ENCODE data around the gene PDCD1.

Gene PDCD1

GRCh38 chr2:241812730-241813643 is 45.7 kb downstream of the PDCD1 start:
- DNase-seq, result peak in 1 of 3 donors; percentile 31
- Histone ChIP-seq H3K27ac (ENCODE audit: insufficient read depth in 1 of 2, low read depth in 1 of 2, low read length in 2 of 2, poor library complexity in 1 of 2, severe bottlenecking in 2 of 2) (no peak overlapping the region), H3K4me3 (ENCODE audit: control insufficient read depth in 1 of 7, extremely low read depth in 1 of 7, insufficient read depth in 4 of 7, low read depth in 2 of 7, low read length in 6 of 7) (no peak overlapping the region), H3K4me1 (ENCODE audit: control extremely low read depth in 1 of 4, control insufficient read depth in 4 of 4, insufficient read depth in 4 of 4, low read length in 3 of 4) (peaks cover 0 to 50% (median 14%) of the 10 kb centered on the region in 4 experiments), H3K36me3 (ENCODE audit: control insufficient read depth in 4 of 4, insufficient read depth in 4 of 4, low read length in 3 of 4) (no peaks in the 10 kb centered on the region), H3K27me3 (replicated peaks in 2 of 5; ENCODE audit: control insufficient read depth in 4 of 5, insufficient read depth in 5 of 5, low read length in 4 of 5) (peaks cover 0 to 2% (median 0%) of the 10 kb centered on the region in 5 experiments), H3K9me3 (ENCODE audit: control extremely low read depth in 1 of 5, control insufficient read depth in 4 of 5, insufficient read depth in 2 of 5, low read depth in 1 of 5, low read length in 4 of 5) (no peaks in the 10 kb centered on the region)
- 93% methylated on average over 35 of the region's 40 CpGs for WGBS (ENCODE audit: insufficient coverage)
- ChIA-PET CTCF (interaction anchor here (2.0 kb wide), 1 partner anchor 8 kb away, joined by 5 read pairs; no protein-coding TSS in a partner anchor), POLR2A (interaction anchor here (1.1 kb wide), 1 partner anchor 30 kb away, joined by 3 read pairs; no protein-coding TSS in a partner anchor)

- H3K27ac ChIP-seq (ENCODE audit: insufficient read depth in 1 of 2, low read depth in 1 of 2, low read length in 2 of 2, poor library complexity in 1 of 2, severe bottlenecking in 2 of 2), result no peak overlapping the region
- POLR2A ChIA-PET, result no interaction called here
- WGBS (ENCODE audit: insufficient coverage), result 94% methylated on average over 15 of the region's 20 CpGs
Measured at GRCh38 chr2:241811952-241812729, 46.6 kb downstream of the PDCD1 start.

DNA sequence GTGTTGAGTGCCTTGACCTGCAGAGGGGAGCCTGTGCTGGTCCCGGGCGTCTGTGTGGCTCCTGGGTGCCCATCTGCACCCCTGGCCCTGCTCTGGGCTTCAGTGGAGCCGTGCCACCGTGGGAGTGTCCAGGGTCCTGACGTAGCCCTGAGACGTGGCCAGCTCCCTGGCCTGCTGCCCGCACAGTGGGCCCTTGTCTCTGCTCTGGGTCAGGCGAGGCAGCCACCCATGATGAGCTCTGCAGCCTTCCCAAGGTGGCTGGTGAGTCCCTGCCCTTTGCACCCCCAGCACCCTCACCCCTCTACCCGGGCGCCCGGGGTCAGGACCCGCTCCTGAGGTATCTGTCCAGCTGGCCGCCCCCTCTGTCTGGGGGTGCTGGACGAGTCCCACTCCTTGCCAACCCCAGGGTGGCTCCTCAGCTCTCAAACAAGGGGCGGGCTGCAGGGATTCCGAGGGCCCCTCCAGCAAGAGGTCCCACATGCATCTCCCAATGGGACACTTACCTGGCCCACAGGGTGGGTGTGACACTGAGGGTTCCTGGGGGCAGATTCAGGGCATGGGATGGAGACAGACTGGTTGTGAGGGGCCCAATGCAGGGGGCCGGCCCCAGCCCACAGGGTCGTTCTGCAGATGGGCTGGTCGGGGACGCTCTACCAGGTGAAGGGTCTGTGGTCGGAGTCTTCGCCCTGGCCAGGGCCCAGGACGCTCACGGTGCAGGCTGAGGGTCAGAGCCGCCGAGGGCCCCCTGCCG is 47.3 kb downstream of the PDCD1 start:
- ChIA-PET POLR2A (no interaction called here), CTCF (no interaction called here)
- Histone ChIP-seq H3K27ac (ENCODE audit: insufficient read depth in 1 of 2, low read depth in 1 of 2, low read length in 2 of 2, poor library complexity in 1 of 2, severe bottlenecking in 2 of 2) (no peak overlapping the region), H3K4me1 (ENCODE audit: control extremely low read depth in 1 of 4, control insufficient read depth in 4 of 4, insufficient read depth in 4 of 4, low read length in 3 of 4) (peaks cover 0 to 35% (median 5%) of the 10 kb centered on the region in 4 experiments), H3K4me3 (ENCODE audit: control insufficient read depth in 1 of 7, extremely low read depth in 1 of 7, insufficient read depth in 4 of 7, low read depth in 2 of 7, low read length in 6 of 7) (no peak overlapping the region), H3K27me3 (replicated peaks in 2 of 5; ENCODE audit: control insufficient read depth in 4 of 5, insufficient read depth in 5 of 5, low read length in 4 of 5) (no peaks in the 10 kb centered on the region), H3K9me3 (ENCODE audit: control extremely low read depth in 1 of 5, control insufficient read depth in 4 of 5, insufficient read depth in 2 of 5, low read depth in 1 of 5, low read length in 4 of 5) (no peaks in the 10 kb centered on the region), H3K36me3 (ENCODE audit: control insufficient read depth in 4 of 4, insufficient read depth in 4 of 4, low read length in 3 of 4) (no peaks in the 10 kb centered on the region)
- DNase-seq, result no peak
- 95% methylated on average over 27 of the region's 27 CpGs for WGBS (ENCODE audit: insufficient coverage)

More at GRCh38 chr2:241811952-241812729, 46.6 kb downstream of the PDCD1 start:
- Histone ChIP-seq H3K4me1 (ENCODE audit: control extremely low read depth in 1 of 4, control insufficient read depth in 4 of 4, insufficient read depth in 4 of 4, low read length in 3 of 4) (peaks cover 0 to 43% (median 8%) of the 10 kb centered on the region in 4 experiments), H3K27me3 (replicated peaks in 2 of 5; ENCODE audit: control insufficient read depth in 4 of 5, insufficient read depth in 5 of 5, low read length in 4 of 5) (peaks cover 0 to 2% (median 0%) of the 10 kb centered on the region in 5 experiments), H3K4me3 (ENCODE audit: control insufficient read depth in 1 of 7, extremely low read depth in 1 of 7, insufficient read depth in 4 of 7, low read depth in 2 of 7, low read length in 6 of 7) (no peak overlapping the region), H3K36me3 (ENCODE audit: control insufficient read depth in 4 of 4, insufficient read depth in 4 of 4, low read length in 3 of 4) (no peaks in the 10 kb centered on the region), H3K9me3 (ENCODE audit: control extremely low read depth in 1 of 5, control insufficient read depth in 4 of 5, insufficient read depth in 2 of 5, low read depth in 1 of 5, low read length in 4 of 5) (no peaks in the 10 kb centered on the region)
- DNase-seq, result no peak
- CTCF ChIA-PET, result interaction anchor here (2.0 kb wide), 1 partner anchor 7 kb away, joined by 5 read pairs; no protein-coding TSS in a partner anchor

DNA sequence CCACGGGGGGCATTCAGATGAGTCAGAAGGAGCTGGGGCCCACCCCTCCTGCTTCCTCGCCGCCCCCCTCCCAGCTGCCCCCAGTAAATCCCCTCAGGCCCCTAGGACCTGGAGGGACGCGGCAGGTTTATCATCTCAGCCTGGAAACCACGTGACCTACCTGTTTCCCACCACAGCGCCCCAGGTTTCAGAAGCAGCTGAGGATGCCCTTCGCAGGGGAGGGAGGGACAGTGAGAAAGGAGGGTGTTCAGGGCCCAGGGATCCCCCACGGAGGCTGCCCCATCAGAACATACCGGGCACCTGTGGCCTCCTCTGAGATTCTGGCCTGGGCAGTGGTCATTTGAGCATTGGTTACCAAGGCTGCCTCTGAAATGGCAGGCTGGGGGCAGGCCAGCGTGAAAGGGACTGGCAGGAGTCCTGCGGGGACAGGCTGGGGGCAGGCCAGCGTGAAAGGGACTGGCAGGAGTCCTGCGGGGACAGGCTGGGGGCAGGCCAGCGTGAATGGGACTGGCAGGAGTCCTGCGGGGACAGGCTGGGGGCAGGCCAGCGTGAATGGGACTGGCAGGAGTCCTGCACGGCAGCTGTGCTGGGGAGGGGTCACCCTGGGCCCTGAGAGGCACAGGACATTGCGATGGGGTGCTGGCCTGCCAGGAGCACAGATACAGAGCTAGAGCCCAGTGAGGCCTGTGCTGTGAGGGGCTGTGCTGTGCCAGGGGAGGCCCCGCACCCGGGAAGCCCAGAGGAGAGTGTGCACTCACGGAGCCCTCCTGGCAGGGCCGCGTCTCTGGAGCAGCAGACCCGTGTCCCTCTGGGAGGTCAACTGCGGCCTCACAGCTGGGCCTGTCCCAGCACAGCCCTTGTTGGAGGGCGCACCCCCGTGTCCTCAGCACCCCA is 48.1 kb downstream of the PDCD1 start:
- no peak for DNase-seq
- ChIA-PET POLR2A (no interaction called here), CTCF (interaction anchor here (1.5 kb wide), 1 partner anchor 25 kb away, joined by 6 read pairs; no protein-coding TSS in a partner anchor)
- no peaks in the 10 kb centered on the region for H3K36me3 ChIP-seq (ENCODE audit: control insufficient read depth in 4 of 4, insufficient read depth in 4 of 4, low read length in 3 of 4)
- no peak overlapping the region for H3K4me3 ChIP-seq (ENCODE audit: control insufficient read depth in 1 of 7, extremely low read depth in 1 of 7, insufficient read depth in 4 of 7, low read depth in 2 of 7, low read length in 6 of 7)
- H3K9me3 ChIP-seq (ENCODE audit: control extremely low read depth in 1 of 5, control insufficient read depth in 4 of 5, insufficient read depth in 2 of 5, low read depth in 1 of 5, low read length in 4 of 5), result no peaks in the 10 kb centered on the region
- 92% methylated on average over 21 of the region's 28 CpGs for WGBS (ENCODE audit: insufficient coverage)
- H3K4me1 ChIP-seq (ENCODE audit: control extremely low read depth in 1 of 4, control insufficient read depth in 4 of 4, insufficient read depth in 4 of 4, low read length in 3 of 4), result peaks cover 0 to 28% (median 5%) of the 10 kb centered on the region in 4 experiments
- no peaks in the 10 kb centered on the region for H3K27me3 ChIP-seq (replicated peaks in 2 of 5; ENCODE audit: control insufficient read depth in 4 of 5, insufficient read depth in 5 of 5, low read length in 4 of 5)
- H3K27ac ChIP-seq (ENCODE audit: insufficient read depth in 1 of 2, low read depth in 1 of 2, low read length in 2 of 2, poor library complexity in 1 of 2, severe bottlenecking in 2 of 2), result no peak overlapping the region

DNA sequence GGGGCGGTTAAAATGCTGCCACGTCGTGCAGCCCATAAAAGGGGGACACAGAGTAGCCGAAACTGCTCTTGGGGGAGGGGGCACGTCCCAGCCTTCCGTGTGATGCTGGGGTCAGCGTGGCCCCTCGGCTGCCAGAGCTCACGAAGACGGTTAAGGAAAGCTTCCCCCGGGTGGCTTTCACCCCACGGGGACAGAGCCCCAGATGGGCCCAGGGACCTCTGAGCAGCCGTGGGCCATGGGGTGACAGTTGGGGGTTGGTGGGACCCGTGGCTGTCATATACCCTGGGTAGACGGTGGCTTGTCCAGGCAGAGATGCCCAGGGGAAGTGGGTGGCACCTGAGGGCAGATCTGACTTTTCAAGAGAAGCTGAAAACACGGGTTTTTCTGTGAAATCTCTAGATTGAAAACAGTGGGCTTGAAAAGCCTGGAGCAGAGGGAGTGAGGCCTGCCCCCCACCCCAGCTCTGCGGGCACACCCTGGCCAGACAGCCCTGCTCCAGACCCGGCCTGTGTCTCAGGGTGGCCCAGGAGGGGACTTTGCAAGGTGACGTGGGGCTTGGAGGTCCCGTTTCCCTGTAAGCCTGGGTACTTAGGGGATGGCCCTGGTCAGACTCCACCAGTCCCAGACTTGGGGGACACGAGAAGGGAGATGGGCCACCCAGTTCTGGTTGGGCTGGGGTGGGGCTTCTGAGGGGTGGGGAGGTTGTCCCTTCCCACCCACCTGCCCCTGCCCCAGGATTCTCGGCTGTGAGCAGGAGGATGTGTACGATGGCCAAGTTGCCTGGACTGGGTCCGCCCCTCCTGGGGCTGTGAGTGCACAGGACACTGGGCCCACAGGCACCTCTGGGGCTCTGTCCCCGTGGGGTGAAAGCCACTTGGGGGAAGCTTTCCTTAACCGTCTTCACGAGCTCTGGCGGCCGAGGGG is 49.0 kb downstream of the PDCD1 start:
- no peaks in the 10 kb centered on the region for H3K36me3 ChIP-seq (ENCODE audit: control insufficient read depth in 4 of 4, insufficient read depth in 4 of 4, low read length in 3 of 4)
- CTCF ChIA-PET, result interaction anchor here (1.1 to 1.5 kb wide), 2 partner anchors 26 to 29 kb away, joined by 3 to 6 read pairs; no protein-coding TSS in a partner anchor
- no peaks in the 10 kb centered on the region for H3K9me3 ChIP-seq (ENCODE audit: control extremely low read depth in 1 of 5, control insufficient read depth in 4 of 5, insufficient read depth in 2 of 5, low read depth in 1 of 5, low read length in 4 of 5)
- POLR2A ChIA-PET, result no interaction called here
- H3K4me3 ChIP-seq (ENCODE audit: control insufficient read depth in 1 of 7, extremely low read depth in 1 of 7, insufficient read depth in 4 of 7, low read depth in 2 of 7, low read length in 6 of 7), result no peak overlapping the region
- 91% methylated on average over 27 of the region's 29 CpGs for WGBS (ENCODE audit: insufficient coverage)
- peaks cover 0 to 28% (median 8%) of the 10 kb centered on the region in 4 experiments for H3K4me1 ChIP-seq (ENCODE audit: control extremely low read depth in 1 of 4, control insufficient read depth in 4 of 4, insufficient read depth in 4 of 4, low read length in 3 of 4)
- peaks cover 0 to 3% (median 0%) of the 10 kb centered on the region in 5 experiments for H3K27me3 ChIP-seq (replicated peaks in 2 of 5; ENCODE audit: control insufficient read depth in 4 of 5, insufficient read depth in 5 of 5, low read length in 4 of 5)
- no peak for DNase-seq
- H3K27ac ChIP-seq (ENCODE audit: insufficient read depth in 1 of 2, low read depth in 1 of 2, low read length in 2 of 2, poor library complexity in 1 of 2, severe bottlenecking in 2 of 2), result no peak overlapping the region

Data from common myeloid progenitor, CD34-positive (primary cell).